ENCODE results near the gene TUBG1. TPM values are rescaled to one million over a fixed set of nuclear protein-coding genes. Genes with fewer than 3 reads are reported as not detected.

TUBG1 gene
- total and polyA plus RNA-seq, 2 of the 8 experiments (the other 6 are each of a cell fraction or from before 2014, with no cell fraction given): 109 to 208 TPM

DNA sequence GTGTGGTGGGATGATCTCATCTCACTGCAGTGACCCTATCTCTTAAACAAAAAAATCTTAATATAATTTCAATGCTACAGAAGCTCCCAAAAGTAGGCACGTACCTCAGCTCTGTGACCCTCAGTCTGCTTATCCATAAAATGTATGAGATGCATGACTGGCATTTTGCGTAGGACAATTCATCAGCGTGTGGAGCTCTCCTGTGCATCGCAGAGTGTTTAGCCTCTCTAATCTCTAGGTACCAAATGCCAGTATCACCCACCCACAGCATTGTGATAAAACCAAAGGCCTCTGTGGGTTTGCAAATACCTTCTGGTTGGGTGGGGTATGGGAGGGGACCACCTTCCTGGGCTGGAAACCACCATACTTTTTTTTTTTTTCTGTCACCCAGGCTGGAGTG, 30.6 kb downstream of the TUBG1 start:
- H2BK12ac ChIP-seq (ENCODE audit: low read depth, low read length): no peak overlapping the region
- H3K18ac ChIP-seq (ENCODE audit: extremely low read depth, low read length): no peak overlapping the region
- no peak overlapping the region for H3K9ac ChIP-seq (replicated peaks in 1 of 4; ENCODE audit: extremely low read depth in 1 of 4, low read depth in 3 of 4, low read length in 3 of 4)
- H3K4me2 ChIP-seq (ENCODE audit: insufficient read depth in 1 of 2, low read depth in 2 of 2, low read length in 2 of 2): no peak overlapping the region
- no peak overlapping the region for H2AFZ ChIP-seq (ENCODE audit: low read length)
- no peak overlapping the region for H3K4me3 ChIP-seq (ENCODE audit: extremely low read depth in 1 of 4, insufficient read depth in 2 of 4, low read depth in 3 of 4, low read length in 4 of 4)
- no peaks in the 10 kb centered on the region for H3K9me3 ChIP-seq (ENCODE audit: insufficient read depth in 2 of 2, low read depth in 1 of 2, low read length in 1 of 2)
- H3K23ac ChIP-seq (ENCODE audit: insufficient read length): no peak overlapping the region
- no peaks in the 10 kb centered on the region for H3K27me3 ChIP-seq (replicated peaks in 1 of 4; ENCODE audit: control insufficient read depth in 3 of 4, extremely low read depth in 1 of 4, insufficient read depth in 3 of 4, low read length in 3 of 4)
- no peak for DNase-seq (ENCODE audit: low read depth in 1 of 2, low spot score in 2 of 2)
- no peak overlapping the region for H4K8ac ChIP-seq (ENCODE audit: extremely low read depth, insufficient read depth, low read length)
- H4K5ac ChIP-seq (ENCODE audit: insufficient read length, low read depth, low read length): no peak overlapping the region
- H3K79me1 ChIP-seq (ENCODE audit: low read depth, low read length): no peaks in the 10 kb centered on the region
- H2BK5ac ChIP-seq (ENCODE audit: low read depth, low read length): no peak overlapping the region
- no peak overlapping the region for H2BK120ac ChIP-seq (replicated peaks; ENCODE audit: low read depth, low read length)
- no peak overlapping the region for H3K4ac ChIP-seq (replicated peaks; ENCODE audit: insufficient read length, low read depth, low read length)
- 91% methylated on average over 4 of the region's 4 CpGs; no CpG with 5 or more reads in 1 of the 2 experiments for WGBS, 2 experiments (ENCODE audit: extremely low coverage in 1 of 2, insufficient coverage in 1 of 2, insufficient read length in 1 of 2, insufficient replicate concordance in 2 of 2, low coverage in 1 of 2, low lambda C conversion rate in 2 of 2, missing lambda C conversion rate in 1 of 2)
- ChIA-PET CTCF (ENCODE audit: partially characterized antibody) (interaction anchor here (1.2 to 1.6 kb wide), 2 partner anchors 15 to 40 kb away, joined by 3 to 5 read pairs; no protein-coding TSS in a partner anchor), POLR2A (ENCODE audit: partially characterized antibody) (interaction anchor here (0.6 to 1.0 kb wide), 3 partner anchors 9 to 729 kb away, joined by 3 to 7 read pairs (median 3); no protein-coding TSS in a partner anchor)
- H2AK5ac ChIP-seq (ENCODE audit: low read depth, low read length): no peak overlapping the region
- no peaks in the 10 kb centered on the region for H3K79me2 ChIP-seq (ENCODE audit: control insufficient read depth in 1 of 2, insufficient read depth in 2 of 2, low read length in 2 of 2)
- no peak overlapping the region for H3K14ac ChIP-seq (ENCODE audit: insufficient read length)
- no peak overlapping the region for H3K27ac ChIP-seq (ENCODE audit: low read depth, low read length)
- H4K20me1 ChIP-seq (replicated peaks in 1 of 2; ENCODE audit: control insufficient read depth in 1 of 2, insufficient read depth in 2 of 2, low read length in 2 of 2): no peaks in the 10 kb centered on the region
- H2BK20ac ChIP-seq (ENCODE audit: low read length): no peak overlapping the region
- H3K36me3 ChIP-seq (ENCODE audit: control insufficient read depth in 2 of 4, insufficient read depth in 4 of 4, low read length in 3 of 4): no peaks in the 10 kb centered on the region
- TF ChIP-seq HDAC2 (IDR thresholded peaks at IDR 0.05; ENCODE audit: borderline replicate concordance in 1 of 2, low read depth in 2 of 2, low read length in 2 of 2): no peak
- TF ChIP-seq, protein P1, sequence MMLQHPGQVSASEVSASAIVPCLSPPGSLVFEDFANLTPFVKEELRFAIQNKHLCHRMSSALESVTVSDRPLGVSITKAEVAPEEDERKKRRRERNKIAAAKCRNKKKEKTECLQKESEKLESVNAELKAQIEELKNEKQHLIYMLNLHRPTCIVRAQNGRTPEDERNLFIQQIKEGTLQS (IDR thresholded peaks at IDR 0.05; ENCODE audit: insufficient read depth, low read depth, low read length): no peak
- TF ChIP-seq PHF8 (conservative IDR thresholded peaks at IDR 0.05; ENCODE audit: low read depth, low read length): no peak
- TF ChIP-seq, protein P2, sequence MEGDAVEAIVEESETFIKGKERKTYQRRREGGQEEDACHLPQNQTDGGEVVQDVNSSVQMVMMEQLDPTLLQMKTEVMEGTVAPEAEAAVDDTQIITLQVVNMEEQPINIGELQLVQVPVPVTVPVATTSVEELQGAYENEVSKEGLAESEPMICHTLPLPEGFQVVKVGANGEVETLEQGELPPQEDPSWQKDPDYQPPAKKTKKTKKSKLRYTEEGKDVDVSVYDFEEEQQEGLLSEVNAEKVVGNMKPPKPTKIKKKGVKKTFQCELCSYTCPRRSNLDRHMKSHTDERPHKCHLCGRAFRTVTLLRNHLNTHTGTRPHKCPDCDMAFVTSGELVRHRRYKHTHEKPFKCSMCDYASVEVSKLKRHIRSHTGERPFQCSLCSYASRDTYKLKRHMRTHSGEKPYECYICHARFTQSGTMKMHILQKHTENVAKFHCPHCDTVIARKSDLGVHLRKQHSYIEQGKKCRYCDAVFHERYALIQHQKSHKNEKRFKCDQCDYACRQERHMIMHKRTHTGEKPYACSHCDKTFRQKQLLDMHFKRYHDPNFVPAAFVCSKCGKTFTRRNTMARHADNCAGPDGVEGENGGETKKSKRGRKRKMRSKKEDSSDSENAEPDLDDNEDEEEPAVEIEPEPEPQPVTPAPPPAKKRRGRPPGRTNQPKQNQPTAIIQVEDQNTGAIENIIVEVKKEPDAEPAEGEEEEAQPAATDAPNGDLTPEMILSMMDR (IDR thresholded peaks at IDR 0.05; ENCODE audit: control extremely low read depth in 1 of 3, insufficient read depth in 1 of 3, low read depth in 1 of 3, low read length in 3 of 3): no peak
- TF ChIP-seq NANOG (IDR thresholded peaks at IDR 0.05; ENCODE audit: insufficient read depth, low read depth, low read length, poor library complexity, severe bottlenecking): no peak
- no peak overlapping the region for H2BK15ac ChIP-seq (ENCODE audit: low read length)
- H3K56ac ChIP-seq (replicated peaks; ENCODE audit: insufficient read length, low read depth, low read length): no peak overlapping the region
- peaks cover 0 to 2% (median 0%) of the 10 kb centered on the region in 4 experiments; a peak in 1 of 7 replicates for H3K4me1 ChIP-seq (replicated peaks in 1 of 4; ENCODE audit: control insufficient read depth in 3 of 4, insufficient read depth in 4 of 4, low read length in 3 of 4)
- no peak for FAIRE-seq
- H3K23me2 ChIP-seq (ENCODE audit: low read depth, low read length): no peaks in the 10 kb centered on the region
- H4K91ac ChIP-seq (replicated peaks; ENCODE audit: insufficient read length, low read length): no peak overlapping the region

Data from H1 (cell line).